Measurements from ENCODE around the gene SURF4.
A peak's percentile ranks its signal among the peaks of the same experiment; 100 is the strongest.

The SURF4 gene

DNA sequence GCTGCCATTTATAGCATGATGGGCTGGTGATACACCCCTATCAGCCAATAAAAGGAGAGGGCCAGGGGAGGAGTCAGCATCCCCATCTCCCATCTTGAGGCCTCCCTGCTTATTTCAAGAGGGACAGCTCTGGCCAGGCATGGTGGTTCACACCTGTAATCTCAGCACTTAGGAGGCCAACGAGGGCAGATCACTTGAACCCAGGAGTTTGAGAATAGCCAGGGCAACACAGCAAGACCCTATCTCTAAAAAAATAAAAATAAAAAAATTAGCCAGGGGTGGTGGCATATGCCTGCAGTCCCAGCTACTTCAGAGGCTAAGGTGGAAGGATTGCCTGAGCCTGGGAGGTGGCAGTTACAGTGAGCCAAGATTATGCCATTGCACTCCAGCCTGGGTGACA is 32.2 kb upstream of the SURF4 start:
- H3K9me3 ChIP-seq (ENCODE audit: insufficient read depth, low read depth, low read length) = no peaks in the 10 kb centered on the region
- no peaks in the 10 kb centered on the region for H3K27me3 ChIP-seq (ENCODE audit: insufficient read depth, low read length)
- no peaks in the 10 kb centered on the region for H3K4me1 ChIP-seq (ENCODE audit: insufficient read depth, low read length)
- no peak overlapping the region for H3K4me3 ChIP-seq (ENCODE audit: low read length)
- no peak overlapping the region for H3K27ac ChIP-seq (ENCODE audit: low read depth, low read length)
- no peak overlapping the region for H3K9ac ChIP-seq (ENCODE audit: low read depth, low read length)
- peaks cover 78% of the 10 kb centered on the region for H3K36me3 ChIP-seq (ENCODE audit: insufficient read depth, low read length)
- WGBS = 81% methylated on average over 1 of the region's 1 CpG

DNA sequence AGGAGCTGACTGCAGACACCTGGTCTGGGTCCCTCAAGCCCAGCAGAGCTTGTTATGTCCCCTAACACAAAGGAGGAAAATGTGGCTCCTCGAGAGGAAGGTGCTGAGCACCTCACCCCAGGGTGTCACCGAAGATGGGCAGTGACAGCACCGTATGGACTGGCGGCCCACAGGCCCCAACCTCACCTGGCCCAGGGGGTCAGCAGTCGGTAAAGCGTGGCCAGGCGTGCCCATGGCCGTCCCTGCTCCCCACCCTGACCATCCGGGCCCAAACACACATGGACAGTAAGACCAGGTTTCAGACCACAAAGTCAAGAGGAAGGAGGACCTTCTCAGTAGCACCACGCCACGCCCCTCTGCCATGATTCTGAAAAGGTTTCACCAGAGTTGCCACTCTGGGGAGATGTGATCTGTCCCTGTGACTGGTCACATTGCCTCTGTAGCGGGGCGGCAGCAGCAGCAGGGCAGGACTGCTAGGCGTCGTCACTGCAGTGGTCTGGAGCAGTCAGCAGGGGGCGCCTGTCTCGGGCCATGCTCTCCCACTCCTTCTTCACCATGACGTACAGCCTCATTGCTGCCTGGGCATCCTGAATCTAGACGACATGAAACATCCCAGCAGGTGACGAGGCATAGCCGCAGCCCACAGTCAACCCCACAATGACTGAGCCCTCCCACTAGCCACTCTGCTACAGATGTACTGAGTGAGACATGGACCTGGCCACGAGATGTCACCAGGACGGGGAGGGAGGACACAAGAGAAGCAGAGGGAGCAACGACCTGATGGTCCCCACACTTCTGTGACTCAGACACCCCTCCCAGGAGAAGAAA is 30.8 kb upstream of the SURF4 start:
- Histone ChIP-seq H3K27me3 (ENCODE audit: insufficient read depth, low read length) (no peaks in the 10 kb centered on the region), H3K36me3 (ENCODE audit: insufficient read depth, low read length) (peaks cover 66% of the 10 kb centered on the region), H3K4me3 (ENCODE audit: low read length) (no peak overlapping the region), H3K4me1 (ENCODE audit: insufficient read depth, low read length) (no peaks in the 10 kb centered on the region), H3K9ac (ENCODE audit: low read depth, low read length) (no peak overlapping the region), H3K27ac (ENCODE audit: low read depth, low read length) (peak overlapping the region; percentile 12; the same call in 1 of the 2 replicates), H3K9me3 (ENCODE audit: insufficient read depth, low read depth, low read length) (no peaks in the 10 kb centered on the region)
- 67% methylated on average over 24 of the region's 24 CpGs for WGBS

DNA sequence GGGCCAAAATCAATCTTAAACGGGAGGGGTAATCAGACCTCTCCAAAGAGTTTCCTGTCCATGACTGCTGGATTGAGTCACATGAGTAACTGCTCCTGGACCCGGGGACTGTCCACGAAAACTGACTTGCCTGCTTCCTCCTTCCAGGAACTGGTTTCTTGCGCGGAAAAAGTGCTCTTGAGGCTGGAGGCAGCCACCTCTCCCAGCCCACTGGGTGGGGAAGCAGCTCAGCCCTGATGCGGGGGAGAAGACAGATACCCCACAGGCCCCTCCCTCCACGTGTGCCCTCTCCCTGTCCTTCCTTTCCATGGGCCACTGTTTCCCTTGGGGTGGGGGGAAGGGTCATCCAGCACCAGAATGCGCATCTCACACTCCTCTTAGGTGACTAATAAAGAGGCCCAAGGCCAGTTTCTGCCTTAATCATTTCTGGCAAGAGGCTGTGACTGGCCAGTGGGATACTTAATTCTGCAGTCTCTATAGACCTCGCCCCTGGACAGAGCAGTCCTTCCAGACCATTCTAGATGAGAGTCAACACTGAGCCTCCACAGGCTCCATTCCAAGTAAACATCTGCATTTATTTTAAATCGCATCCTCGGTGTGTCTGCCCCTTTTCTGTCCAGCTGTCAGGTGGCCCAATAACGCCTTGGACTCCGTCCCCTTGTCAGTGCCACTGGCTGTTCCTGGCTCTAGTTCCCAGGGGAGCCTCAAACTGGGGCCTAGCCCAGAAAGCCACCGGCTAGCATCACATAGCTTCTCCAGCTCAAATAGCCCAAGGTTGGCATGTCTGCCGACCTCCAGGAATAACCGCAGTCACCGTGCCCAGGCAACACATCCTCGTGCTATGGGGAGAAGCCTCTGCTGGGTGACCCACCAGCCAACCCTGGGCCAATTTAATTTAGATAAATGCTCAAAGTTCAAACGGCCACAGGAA is 29.9 kb upstream of the SURF4 start:
- Histone ChIP-seq H3K9me3 (ENCODE audit: insufficient read depth, low read depth, low read length) (no peaks in the 10 kb centered on the region), H3K4me1 (ENCODE audit: insufficient read depth, low read length) (no peaks in the 10 kb centered on the region), H3K27me3 (ENCODE audit: insufficient read depth, low read length) (no peaks in the 10 kb centered on the region), H3K36me3 (ENCODE audit: insufficient read depth, low read length) (peaks cover 58% of the 10 kb centered on the region), H3K4me3 (ENCODE audit: low read length) (no peak overlapping the region), H3K27ac (ENCODE audit: low read depth, low read length) (no peak overlapping the region), H3K9ac (ENCODE audit: low read depth, low read length) (no peak overlapping the region)
- WGBS = 89% methylated on average over 19 of the region's 19 CpGs

DNA sequence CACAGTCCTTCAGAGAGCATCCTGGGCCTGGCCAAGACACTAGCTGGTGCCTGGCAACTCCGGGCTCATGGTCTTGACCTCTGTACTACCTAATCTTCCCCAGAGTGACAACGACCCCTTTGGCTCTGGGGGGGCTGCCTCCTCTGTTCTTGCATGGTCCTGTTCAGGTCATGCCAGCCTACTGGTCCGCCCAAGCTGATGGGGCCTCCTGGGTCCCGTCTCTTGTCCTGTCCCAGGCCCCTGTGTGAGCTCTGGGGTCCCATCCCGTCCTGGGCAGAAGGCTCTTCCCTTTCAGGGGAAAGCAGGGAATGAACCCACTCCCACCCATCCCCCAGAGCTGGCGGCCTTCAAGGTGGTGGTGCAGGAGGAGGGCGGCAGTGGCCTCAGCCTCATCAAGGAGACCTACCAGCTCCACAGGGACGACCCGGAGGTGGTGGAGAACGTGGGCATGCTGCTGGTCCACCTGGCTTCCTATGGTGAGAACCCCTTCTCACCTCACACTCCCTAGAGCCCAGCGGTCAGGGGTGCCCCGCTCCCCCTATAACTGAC is 28.7 kb upstream of the SURF4 start:
- Histone ChIP-seq H3K27ac (ENCODE audit: low read depth, low read length) (no peak overlapping the region), H3K4me3 (ENCODE audit: low read length) (no peak overlapping the region), H3K9ac (ENCODE audit: low read depth, low read length) (no peak overlapping the region), H3K27me3 (ENCODE audit: insufficient read depth, low read length) (no peaks in the 10 kb centered on the region), H3K9me3 (ENCODE audit: insufficient read depth, low read depth, low read length) (no peaks in the 10 kb centered on the region), H3K36me3 (ENCODE audit: insufficient read depth, low read length) (peaks cover 45% of the 10 kb centered on the region), H3K4me1 (ENCODE audit: insufficient read depth, low read length) (no peaks in the 10 kb centered on the region)
- WGBS = 92% methylated on average over 12 of the region's 12 CpGs

DNA sequence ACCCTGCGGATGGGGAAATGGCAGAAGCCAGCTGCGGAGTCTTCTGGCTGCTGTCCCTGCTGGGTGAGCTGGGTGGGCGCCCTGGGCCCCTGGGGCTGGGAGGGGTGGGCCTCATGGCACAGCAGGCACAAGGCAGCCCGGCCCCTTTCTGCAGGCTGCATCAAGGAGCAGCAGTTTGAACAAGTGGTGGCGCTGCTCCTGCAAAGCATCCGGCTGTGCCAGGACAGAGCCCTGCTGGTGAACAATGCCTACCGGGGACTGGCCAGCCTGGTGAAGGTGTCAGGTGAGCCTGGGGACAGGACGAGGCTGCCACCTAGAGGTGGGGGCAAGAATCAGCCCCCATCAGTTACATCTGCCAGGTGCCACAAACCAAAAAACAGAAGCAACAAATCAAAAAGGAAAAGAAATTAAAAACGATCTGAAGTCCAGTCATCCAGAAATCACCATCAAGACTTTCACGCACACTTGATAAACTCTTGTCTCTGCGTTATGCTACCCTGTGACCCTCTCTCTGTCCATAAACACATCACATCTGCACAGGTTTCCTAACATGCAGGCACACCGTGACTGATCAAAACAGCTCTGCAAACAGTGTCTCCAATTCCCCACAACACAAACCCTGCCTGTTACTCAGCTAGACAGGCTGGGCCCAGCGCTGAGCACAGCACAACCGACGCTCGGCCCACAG is 28.1 kb upstream of the SURF4 start:
- Histone ChIP-seq H3K27me3 (ENCODE audit: insufficient read depth, low read length) (no peaks in the 10 kb centered on the region), H3K9ac (ENCODE audit: low read depth, low read length) (no peak overlapping the region), H3K4me1 (ENCODE audit: insufficient read depth, low read length) (no peaks in the 10 kb centered on the region), H3K27ac (ENCODE audit: low read depth, low read length) (no peak overlapping the region), H3K36me3 (ENCODE audit: insufficient read depth, low read length) (peaks cover 40% of the 10 kb centered on the region), H3K9me3 (ENCODE audit: insufficient read depth, low read depth, low read length) (no peaks in the 10 kb centered on the region), H3K4me3 (ENCODE audit: low read length) (no peak overlapping the region)
- 86% methylated on average over 16 of the region's 16 CpGs for WGBS

DNA sequence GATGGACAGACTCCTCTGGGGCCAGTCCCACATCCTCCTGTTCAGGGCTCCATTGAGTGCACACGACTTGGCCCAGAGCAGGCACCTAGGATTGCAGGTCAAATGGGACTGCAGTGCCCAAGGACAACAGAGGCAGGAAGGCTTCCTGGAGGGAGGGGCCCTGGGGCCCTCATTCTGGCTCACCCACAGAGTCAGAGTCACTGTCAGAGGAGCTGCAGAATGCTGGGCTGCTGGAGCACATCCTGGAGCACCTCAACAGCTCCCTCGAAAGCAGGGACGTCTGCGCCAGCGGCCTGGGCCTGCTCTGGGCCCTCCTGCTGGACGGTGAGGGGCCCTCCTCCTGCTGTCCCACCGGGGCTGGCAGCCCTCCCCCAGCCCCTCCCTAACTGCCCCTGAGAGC is 26.8 kb upstream of the SURF4 start:
- peaks cover 29% of the 10 kb centered on the region for H3K36me3 ChIP-seq (ENCODE audit: insufficient read depth, low read length)
- H3K9ac ChIP-seq (ENCODE audit: low read depth, low read length) = no peak overlapping the region
- WGBS = 88% methylated on average over 7 of the region's 7 CpGs
- H3K27me3 ChIP-seq (ENCODE audit: insufficient read depth, low read length) = no peaks in the 10 kb centered on the region
- H3K4me3 ChIP-seq (ENCODE audit: low read length) = no peak overlapping the region
- no peak overlapping the region for H3K27ac ChIP-seq (ENCODE audit: low read depth, low read length)
- H3K9me3 ChIP-seq (ENCODE audit: insufficient read depth, low read depth, low read length) = no peaks in the 10 kb centered on the region
- H3K4me1 ChIP-seq (ENCODE audit: insufficient read depth, low read length) = no peaks in the 10 kb centered on the region

DNA sequence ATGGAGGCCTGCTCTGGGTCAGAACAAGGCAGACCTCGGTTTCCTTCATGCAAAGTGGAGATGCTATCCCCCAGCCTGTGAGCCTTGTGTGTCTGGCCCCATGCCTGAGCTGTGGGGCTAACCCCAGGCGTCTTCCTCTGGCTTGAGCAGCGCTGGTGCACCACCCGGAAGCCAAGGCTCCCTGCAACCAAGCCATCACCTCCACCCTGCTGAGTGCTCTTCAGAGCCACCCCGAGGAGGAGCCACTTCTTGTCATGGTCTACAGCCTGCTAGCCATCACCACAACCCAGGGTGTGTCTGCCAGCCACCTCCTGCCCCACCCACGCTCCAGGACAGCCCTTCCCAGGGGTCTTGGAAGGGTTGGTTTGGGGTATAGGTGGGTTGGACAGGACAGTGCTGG is 25.7 kb upstream of the SURF4 start:
- 94% methylated on average over 6 of the region's 6 CpGs for WGBS

DNA sequence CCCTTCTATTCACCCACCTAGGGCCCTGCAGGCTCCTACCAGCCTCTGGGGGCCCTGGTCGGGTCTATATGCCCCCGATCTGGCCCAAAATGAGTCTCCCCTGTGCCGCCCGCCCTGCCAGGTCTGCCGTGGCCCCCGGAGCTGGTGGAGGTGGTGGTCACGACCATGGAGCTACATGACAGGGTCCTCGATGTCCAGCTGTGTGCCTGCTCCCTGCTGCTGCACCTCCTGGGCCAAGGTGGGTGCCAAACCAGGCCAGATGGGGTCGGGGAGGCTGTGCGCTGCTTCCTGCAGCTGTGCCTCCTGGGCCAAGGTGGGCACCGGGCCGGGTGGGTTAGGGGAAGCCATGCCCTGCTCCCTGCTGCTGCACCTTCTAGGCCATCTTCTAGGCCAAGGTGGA is 24.4 kb upstream of the SURF4 start:
- H3K36me3 ChIP-seq (ENCODE audit: insufficient read depth, low read length) = peaks cover 8% of the 10 kb centered on the region
- H3K9ac ChIP-seq (ENCODE audit: low read depth, low read length) = no peak overlapping the region

More for the DNA sequence above, 25.7 kb upstream of the SURF4 start:
- Histone ChIP-seq H3K4me3 (ENCODE audit: low read length) (no peak overlapping the region), H3K27ac (ENCODE audit: low read depth, low read length) (no peak overlapping the region), H3K4me1 (ENCODE audit: insufficient read depth, low read length) (no peaks in the 10 kb centered on the region), H3K36me3 (ENCODE audit: insufficient read depth, low read length) (peaks cover 21% of the 10 kb centered on the region), H3K9me3 (ENCODE audit: insufficient read depth, low read depth, low read length) (no peaks in the 10 kb centered on the region), H3K9ac (ENCODE audit: low read depth, low read length) (no peak overlapping the region), H3K27me3 (ENCODE audit: insufficient read depth, low read length) (no peaks in the 10 kb centered on the region)

DNA sequence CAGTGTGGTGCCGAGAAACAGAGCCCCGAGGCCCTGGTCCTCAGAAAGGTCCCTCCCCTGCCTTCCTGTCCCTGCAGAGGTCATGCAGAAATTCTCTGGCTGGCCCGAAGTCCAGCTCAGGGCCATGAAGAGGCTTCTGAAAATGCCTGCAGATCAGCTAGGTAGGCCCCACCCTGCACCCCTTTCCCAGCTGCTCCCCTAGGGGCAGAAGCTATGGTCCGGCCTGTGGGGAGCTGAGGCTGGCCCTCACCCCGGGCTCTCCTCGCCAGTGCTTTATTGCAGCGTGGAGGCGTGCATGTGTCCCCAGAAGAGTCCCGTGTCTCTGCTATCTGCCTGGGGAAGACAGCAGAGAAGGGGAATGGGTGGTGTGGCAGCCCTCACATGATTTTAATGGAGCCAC is 22.0 kb upstream of the SURF4 start:
- Histone ChIP-seq H3K9me3 (ENCODE audit: insufficient read depth, low read depth, low read length) (no peaks in the 10 kb centered on the region), H3K4me3 (ENCODE audit: low read length) (no peak overlapping the region), H3K27me3 (ENCODE audit: insufficient read depth, low read length) (no peaks in the 10 kb centered on the region), H3K27ac (ENCODE audit: low read depth, low read length) (no peak overlapping the region), H3K9ac (ENCODE audit: low read depth, low read length) (no peak overlapping the region), H3K4me1 (ENCODE audit: insufficient read depth, low read length) (no peaks in the 10 kb centered on the region), H3K36me3 (ENCODE audit: insufficient read depth, low read length) (no peaks in the 10 kb centered on the region)
- 79% methylated on average over 9 of the region's 9 CpGs for WGBS

More for the DNA sequence above, 24.4 kb upstream of the SURF4 start:
- no peak overlapping the region for H3K27ac ChIP-seq (ENCODE audit: low read depth, low read length)
- no peaks in the 10 kb centered on the region for H3K27me3 ChIP-seq (ENCODE audit: insufficient read depth, low read length)
- H3K4me1 ChIP-seq (ENCODE audit: insufficient read depth, low read length) = no peaks in the 10 kb centered on the region
- 93% methylated on average over 12 of the region's 12 CpGs for WGBS
- no peaks in the 10 kb centered on the region for H3K9me3 ChIP-seq (ENCODE audit: insufficient read depth, low read depth, low read length)
- no peak overlapping the region for H3K4me3 ChIP-seq (ENCODE audit: low read length)

DNA sequence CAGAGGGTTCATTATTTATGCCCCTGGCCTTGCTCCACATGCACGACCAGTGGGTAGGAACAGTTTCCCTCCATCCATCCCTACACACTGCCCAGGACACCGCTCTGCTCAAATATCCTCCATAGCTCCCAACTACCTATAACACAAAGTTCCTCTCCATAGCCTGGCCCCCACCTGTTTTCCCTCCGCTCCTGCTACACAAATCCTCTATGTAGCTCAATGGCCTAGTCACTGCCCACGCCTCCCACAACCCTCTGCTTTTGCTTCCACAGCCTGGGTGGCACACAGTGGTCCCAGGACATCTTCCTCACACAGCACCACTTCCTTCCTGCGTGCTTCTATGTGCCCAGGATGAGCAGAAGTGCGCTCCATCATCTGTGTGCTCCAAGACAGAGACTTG is 21.5 kb upstream of the SURF4 start:
- no peak overlapping the region for H3K4me3 ChIP-seq (ENCODE audit: low read length)
- no peaks in the 10 kb centered on the region for H3K9me3 ChIP-seq (ENCODE audit: insufficient read depth, low read depth, low read length)
- no peaks in the 10 kb centered on the region for H3K4me1 ChIP-seq (ENCODE audit: insufficient read depth, low read length)
- WGBS = 85% methylated on average over 6 of the region's 6 CpGs
- no peaks in the 10 kb centered on the region for H3K27me3 ChIP-seq (ENCODE audit: insufficient read depth, low read length)
- no peak overlapping the region for H3K9ac ChIP-seq (ENCODE audit: low read depth, low read length)
- no peak overlapping the region for H3K27ac ChIP-seq (ENCODE audit: low read depth, low read length)
- H3K36me3 ChIP-seq (ENCODE audit: insufficient read depth, low read length) = no peaks in the 10 kb centered on the region

Data from HUES64 (cell line).